Left lobe of liver (tissue), 2 donors: ENCODE results near the gene ARHGEF19. TPM values are rescaled to one million over a fixed set of nuclear protein-coding genes. Genes with fewer than 3 reads are reported as not detected.

Source experiments
- ATAC-seq: fragments of 200-7000 bp; cut with Tn5 transposase; one replicate; pipeline ENCODE4 v1.9.1; 2020; ENCODE audit warnings: mild to moderate bottlenecking, moderate library complexity
- DNase-seq: peaks from one replicate; pipeline ENCODE4 v3.0.0-alpha.2; 2020; ENCODE audit warnings: low spot score
- total RNA-seq: library from RNA; stranded (reverse); gene quantifications from one replicate; pipeline ENCODE4 v1.2.1, GENCODE V29; 2021
- donor health status: DM: no; HTN: no; CAD: no; lungs with moderate emphysema.
- donor health status: DM: no; HTN: yes; CAD: no.

ARHGEF19 gene
- total RNA-seq, 1 donor from 2014 or later = 1.9 TPM

DNA sequence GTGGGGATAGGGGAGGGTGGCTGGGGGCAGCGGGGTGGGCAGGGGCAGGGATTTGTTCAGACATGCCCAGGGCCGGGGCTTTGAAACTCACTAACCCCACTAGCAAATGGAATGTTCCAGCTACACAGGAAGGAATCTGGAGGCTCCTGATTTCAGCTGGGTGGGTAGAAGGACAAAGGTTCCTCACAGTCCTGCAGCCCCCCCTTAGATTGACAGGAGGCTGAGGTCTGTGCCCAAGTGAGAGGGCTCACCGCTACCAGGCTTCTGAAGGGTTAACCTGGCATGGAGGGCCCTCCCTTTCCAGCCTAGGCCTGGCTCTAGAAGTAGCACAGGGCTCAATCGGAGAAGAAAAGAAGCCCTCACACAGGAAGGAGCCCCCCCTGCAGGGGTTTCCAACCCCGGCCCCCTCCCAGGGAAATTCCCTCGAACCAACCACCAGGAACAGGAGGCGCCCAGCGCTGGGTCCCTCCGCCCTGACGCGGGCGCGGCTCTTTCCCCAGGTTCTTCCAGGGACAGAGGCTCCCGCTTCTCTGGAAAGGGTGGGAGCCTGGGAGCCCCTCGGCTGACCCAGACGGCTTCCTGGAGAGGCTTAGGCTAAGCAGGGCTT is 59.9 kb downstream of the ARHGEF19 start:
- DNase-seq = no peak
- no peak for ATAC-seq

DNA sequence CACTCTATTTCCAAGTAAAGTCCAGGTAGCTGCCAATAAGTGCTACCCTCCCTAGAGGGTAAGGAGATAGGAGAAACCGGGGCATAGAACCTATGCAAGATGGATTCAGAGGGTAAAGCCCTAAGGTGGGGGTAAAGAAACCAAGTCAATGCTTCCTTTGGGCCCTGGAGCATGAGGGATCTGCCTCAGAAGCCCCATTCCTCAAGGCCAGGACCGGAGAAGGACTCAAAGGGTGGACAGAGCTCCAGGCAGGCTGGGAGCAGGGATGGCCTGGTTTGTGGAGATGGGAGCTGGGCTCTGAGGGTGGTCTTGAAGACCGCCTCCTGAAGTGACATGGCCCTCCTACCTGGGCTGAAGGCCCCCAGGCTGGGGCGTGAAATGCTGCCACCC is 60.5 kb downstream of the ARHGEF19 start:
- DNase-seq (no peak), ATAC-seq (no peak)

DNA sequence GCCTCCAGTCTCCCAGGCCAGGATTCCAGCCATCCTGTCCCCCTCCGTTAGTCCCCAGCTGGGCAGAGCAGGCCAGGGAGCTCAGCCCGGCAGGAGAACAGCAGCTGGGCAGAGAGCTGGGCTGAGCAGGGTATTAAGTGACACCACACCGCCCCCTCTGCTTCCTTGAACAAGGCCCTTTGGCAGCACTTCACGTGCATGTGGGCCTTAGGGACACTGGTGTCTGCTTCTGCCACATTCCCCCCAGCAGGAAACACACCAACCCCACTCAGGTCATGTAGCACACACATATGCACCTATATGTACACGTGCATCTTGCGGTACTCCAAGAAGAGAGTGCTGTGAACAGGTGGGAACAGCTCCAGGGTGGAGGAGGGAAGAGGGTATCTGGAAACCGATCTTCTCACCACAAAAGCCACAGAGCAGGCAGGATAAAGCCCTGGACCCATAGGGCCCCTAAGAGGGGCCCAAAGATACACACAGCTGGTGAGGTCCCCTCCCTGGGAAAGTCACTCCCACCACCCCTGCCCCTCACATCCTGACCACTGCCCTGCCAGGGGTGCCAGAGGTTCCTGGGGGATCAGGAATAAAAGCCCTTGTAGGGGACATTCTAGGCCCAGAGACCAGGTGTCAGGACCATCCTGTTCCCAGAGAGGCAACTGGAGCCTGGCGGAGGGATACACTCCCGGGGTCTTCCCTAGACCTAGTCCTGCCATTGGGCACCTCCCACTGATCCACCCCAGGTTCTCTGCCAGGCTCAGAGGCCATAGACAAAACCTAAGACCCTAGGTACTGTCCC is 61.1 kb downstream of the ARHGEF19 start:
- DNase-seq = no peak
- no peak for ATAC-seq

DNA sequence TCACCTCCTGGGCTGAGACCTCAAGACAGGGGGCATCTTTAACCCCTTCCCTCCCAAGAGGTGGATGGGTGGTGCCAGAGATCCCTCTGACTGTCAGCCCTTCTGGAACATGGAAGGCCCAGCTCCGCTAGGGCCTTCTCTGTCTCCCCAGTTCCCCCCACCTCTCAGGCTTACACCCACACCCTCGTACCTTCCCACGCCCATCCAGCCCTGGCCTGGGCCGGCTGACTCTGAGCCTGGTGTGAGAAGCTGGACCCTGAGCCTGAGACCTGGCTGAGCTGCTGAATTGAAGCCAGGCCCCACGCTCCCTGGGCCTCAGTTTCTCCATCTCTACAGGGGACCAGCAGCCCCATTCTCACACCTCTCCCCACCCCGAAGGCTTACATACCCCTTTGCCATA is 61.9 kb downstream of the ARHGEF19 start:
- no peak for DNase-seq
- no peak for ATAC-seq

DNA sequence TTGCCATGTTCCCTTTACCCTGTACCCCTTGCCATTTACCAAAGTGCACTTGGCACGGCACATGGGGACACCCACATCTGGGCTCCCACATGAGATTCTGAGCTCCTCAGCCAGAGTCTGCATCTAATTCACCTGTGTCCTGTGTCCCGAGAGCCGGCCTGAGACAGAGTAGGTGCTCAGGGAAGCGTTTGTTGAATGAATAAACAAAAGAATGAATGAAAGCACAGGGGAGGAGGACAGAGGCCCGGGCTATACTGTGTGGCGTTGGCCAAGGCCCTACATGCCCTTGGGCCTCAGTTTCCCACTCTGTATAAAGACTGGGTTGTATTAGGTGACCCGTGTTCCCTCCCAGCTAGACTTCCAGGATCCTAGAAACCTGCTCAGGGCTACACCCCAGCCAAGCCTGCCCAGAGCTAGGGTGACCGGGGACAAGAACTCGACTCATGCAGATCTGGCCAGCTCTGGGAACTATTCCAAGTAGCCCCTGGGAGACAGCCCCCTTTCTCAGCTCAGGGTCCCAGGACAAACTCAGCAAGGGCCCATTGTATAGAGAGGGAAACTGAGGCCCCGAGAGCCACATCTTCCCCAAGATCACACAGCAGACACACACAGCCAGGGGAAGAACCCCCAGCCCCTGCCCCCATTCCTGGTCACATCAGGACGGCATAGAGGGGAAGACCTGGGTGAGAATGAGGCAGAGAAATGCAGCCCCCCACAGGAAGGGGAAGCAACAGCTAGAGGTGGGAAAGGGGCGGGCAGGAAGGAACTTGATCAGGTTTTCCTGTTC is 62.6 kb downstream of the ARHGEF19 start:
- ATAC-seq = no peak

DNA sequence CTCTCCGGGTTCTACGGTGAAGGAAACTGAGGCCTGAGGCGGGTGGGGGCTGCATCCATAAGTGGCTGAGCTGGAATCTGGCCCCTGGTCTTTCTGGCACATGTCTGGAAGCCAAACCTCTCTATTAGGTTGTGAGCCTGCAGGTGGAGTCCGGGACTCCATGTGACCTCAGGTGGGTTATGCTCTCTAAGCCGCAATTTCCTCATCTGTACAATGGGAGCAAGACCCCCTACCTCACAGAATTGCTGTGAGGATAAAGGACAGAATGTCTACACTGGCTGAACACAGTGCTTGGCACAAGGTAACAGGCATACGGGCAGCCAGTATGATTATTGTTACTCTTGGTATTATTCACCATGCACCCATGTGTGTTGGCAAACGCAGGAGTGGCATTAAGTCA is 63.3 kb downstream of the ARHGEF19 start:
- ATAC-seq (no peak), DNase-seq (no peak)

More for the DNA sequence above, 62.6 kb downstream of the ARHGEF19 start:
- no peak for DNase-seq

DNA sequence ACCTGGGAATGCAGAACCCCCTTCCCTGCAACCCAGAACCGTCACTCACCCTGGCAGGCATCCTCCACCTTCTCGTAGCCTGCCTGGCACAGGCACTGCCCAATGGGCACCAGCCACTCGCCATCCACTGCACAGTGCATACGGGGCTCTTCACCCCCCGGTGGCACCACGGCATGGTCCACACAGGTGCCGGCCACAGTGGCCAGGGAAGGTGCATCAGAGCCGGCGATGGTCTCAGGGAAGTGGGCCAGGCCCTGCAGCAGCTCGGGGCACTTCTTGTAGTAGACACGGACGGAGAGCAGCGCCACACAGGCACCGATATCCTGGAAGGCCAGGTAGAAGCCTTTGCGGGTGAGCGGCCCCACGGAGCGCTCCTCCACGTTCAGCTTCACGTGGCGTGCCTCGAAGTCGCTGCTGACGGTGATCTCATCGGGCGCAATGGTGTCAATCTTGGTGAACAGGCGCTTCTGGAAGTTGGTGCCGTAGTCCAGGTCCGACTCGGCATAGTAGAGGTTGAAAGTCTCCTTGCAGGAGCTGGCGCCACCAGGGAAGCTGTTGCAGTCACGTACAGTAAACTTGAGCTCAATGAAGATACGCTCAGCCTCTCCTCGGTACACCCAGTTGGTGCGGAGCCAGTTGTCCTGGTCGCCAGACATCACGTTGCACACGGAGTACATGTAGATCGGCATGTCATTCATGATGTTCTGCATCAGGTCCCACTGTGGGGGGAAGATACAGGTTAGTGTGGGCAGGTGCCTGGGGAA is 63.9 kb downstream of the ARHGEF19 start:
- ATAC-seq = no peak
- DNase-seq = no peak

Other genes starting within 250 kb of the ARHGEF19 start
- gene ZBTB17, start 236.6 kb downstream of the ARHGEF19 start, total RNA-seq = 14.3 TPM
- not detected for gene SRARP, start 208.4 kb downstream of the ARHGEF19 start, total RNA-seq
- gene HSPB7, start 194.6 kb downstream of the ARHGEF19 start, total RNA-seq = 1.2 TPM
- 0.08 TPM for gene CLCNKA, start 190.6 kb downstream of the ARHGEF19 start, total RNA-seq
- not detected for gene CLCNKB, start 168.9 kb downstream of the ARHGEF19 start, total RNA-seq
- gene FAM131C, start 139.0 kb downstream of the ARHGEF19 start, total RNA-seq = not detected
- gene EPHA2, start 56.6 kb downstream of the ARHGEF19 start, total RNA-seq = 6.5 TPM
- gene CPLANE2, start 24.5 kb upstream of the ARHGEF19 start, total RNA-seq = 4.7 TPM
- gene FBXO42, start 139.8 kb upstream of the ARHGEF19 start, total RNA-seq = 9.0 TPM
- 42.1 TPM for gene SZRD1, start 154.6 kb upstream of the ARHGEF19 start, total RNA-seq
- not detected for gene SPATA21, start 224.8 kb upstream of the ARHGEF19 start, total RNA-seq
- 17.8 TPM for gene NECAP2, start 228.1 kb upstream of the ARHGEF19 start, total RNA-seq